Ramos (cell line): ENCODE measurements around the gene TBC1D12.

Experiments used
- in situ Hi-C: fragments of 300-500 bp; cut with MboI; formaldehyde crosslinking; loops from one replicate; pipeline ENCODE4 v1.14.3; 2022; ENCODE audit warnings: low sequenced_read_pairs; ENCODE audit not compliant: unreplicated experiment

Gene TBC1D12

GRCh38 chr10:94443047-94443446 lies 40.7 kb downstream of the TBC1D12 start:
- in situ Hi-C loops: no loop called here

GRCh38 chr10:94443549-94443948 lies 41.2 kb downstream of the TBC1D12 start:
- in situ Hi-C loops: no loop called here

GRCh38 chr10:94450782-94451181 lies 48.4 kb downstream of the TBC1D12 start:
- in situ Hi-C loops: loop anchor here (10.0 kb wide), 1 partner anchor 176 kb away; no protein-coding TSS in a partner anchor

- in situ Hi-C loops: loop anchor here (10.0 kb wide), 1 partner anchor 177 kb away; no protein-coding TSS in a partner anchor
Measured at GRCh38 chr10:94451883-94452519, 49.7 kb downstream of the TBC1D12 start.

DNA sequence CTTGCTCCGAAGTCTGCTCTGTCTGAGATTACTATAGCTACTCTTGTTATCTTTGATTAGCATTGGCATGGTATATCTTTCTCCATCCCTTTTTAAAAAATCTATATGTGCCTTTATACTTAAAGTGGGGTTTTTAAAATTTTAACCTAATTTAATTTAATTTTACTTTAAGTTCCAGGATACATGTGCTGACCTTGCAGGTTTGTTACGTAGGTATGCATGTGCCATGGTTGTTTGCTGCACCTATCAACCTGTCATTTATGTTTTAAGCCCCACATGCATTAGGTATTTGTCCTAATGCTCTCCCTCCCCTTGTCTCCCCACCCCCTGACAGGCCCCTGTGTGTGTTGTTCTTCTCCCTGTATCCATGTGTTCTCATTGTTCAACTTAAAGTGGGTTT lies 54.6 kb downstream of the TBC1D12 start:
- in situ Hi-C loops: loop anchor here (10.0 kb wide), 1 partner anchor 182 kb away; no protein-coding TSS in a partner anchor

DNA sequence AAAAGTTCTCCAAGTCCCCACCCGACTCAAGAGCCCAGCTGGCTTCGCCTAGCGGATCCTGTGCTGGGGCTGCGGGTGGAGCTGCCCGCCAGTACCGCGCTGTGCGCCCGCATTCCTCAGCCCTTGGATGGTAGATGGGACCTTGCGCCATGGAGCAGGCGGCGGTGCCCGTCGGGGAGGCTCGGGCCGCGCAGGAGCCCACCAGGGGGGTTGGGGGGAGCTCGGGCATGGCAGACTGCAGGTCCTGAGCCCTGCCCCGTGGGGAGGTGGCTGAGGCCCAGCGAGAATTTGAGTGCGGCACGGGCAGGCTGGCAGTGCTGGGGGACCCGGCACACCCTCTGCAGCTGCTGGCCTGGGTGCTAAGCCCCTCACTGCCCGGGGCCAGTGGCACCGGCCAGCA lies 57.0 kb downstream of the TBC1D12 start:
- in situ Hi-C loops: loop anchor here (10.0 kb wide), 1 partner anchor 185 kb away; no protein-coding TSS in a partner anchor

DNA sequence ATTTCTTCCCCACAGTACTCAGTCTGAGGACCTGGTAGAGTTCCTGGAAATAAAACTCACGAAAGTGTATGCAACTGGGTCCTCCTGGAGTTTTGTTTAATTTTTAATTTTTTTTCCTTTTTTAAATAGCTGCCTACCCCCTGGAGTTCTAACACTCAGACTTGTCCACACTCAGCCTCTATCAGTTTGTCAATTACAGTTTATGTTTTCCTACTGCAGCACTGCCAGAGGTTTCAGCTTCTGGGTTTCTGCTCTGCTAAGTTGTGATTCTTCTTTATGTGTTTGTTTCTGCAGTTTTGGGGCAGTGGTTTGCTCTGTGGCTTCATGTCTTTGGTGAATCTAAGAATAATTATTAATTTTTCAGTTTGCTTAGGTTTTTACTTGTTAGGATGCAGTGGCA lies 59.2 kb downstream of the TBC1D12 start:
- in situ Hi-C loops: no loop called here

- in situ Hi-C loops: no loop called here
Measured at GRCh38 chr10:94462130-94462529, 59.8 kb downstream of the TBC1D12 start.

- in situ Hi-C loops: no loop called here
Measured at GRCh38 chr10:94465684-94466083, 63.3 kb downstream of the TBC1D12 start.

GRCh38 chr10:94481410-94481809 lies 79.1 kb downstream of the TBC1D12 start:
- in situ Hi-C loops: no loop called here

- in situ Hi-C loops: no loop called here
Measured at GRCh38 chr10:94483970-94484369, 81.6 kb downstream of the TBC1D12 start.

DNA sequence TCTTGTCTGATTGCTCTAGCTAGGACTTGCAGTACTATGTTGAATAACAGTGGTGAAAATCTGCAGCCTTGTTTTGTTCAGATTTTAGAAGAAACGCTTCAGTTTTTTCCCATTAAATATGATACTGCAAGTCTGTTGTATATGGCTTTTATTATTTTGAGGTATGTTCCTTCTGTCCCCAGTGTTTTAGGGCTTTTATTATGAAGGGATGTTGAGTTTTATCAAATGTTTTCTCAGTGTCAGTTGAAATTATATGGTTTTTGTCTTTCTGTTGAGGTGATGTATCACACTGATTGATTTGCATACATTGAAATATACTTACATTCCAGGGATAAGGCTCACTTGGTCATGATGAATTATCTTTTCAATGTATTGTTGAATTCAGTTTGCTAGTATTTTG lies 82.8 kb downstream of the TBC1D12 start:
- in situ Hi-C loops: no loop called here

DNA sequence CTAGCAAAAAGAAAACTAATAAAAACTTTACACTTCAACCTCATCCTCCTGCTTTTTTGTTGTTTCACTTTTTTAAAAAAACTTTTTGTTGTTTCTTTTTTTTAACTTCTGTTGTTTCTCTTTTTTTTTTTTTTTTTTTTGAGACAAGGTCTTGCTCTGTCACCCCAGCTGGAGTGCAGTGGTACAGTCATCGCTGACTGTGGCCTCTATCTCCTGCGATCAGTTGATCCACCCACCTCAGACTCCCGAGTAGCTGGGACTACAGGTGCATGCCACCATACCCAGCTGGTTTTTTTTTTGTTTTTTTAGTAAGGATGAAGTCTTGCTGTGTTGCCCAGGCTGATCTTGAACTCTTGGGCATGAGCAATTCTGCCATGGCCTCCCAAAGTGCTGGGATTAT lies 85.2 kb downstream of the TBC1D12 start:
- in situ Hi-C loops: no loop called here

DNA sequence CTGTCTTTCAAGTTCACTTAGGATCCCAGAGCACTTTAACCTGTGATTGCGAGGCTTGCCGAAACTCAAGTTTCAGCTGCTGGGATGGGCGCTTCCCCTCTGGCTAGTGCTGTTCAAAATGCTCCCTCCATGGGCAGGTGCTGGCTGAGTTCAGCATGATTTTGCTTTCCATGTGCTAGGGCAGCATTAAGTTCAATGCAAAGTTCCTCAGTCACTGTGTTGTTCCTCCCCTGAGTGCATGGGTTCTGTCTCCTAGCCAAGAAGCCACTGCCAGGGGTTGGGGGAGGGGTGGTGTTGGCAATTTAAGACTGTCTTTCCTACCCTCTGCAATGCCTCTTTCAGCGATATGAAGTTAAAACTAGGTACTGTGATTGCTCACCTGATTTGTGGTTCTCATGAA lies 86.8 kb downstream of the TBC1D12 start:
- in situ Hi-C loops: no loop called here

DNA sequence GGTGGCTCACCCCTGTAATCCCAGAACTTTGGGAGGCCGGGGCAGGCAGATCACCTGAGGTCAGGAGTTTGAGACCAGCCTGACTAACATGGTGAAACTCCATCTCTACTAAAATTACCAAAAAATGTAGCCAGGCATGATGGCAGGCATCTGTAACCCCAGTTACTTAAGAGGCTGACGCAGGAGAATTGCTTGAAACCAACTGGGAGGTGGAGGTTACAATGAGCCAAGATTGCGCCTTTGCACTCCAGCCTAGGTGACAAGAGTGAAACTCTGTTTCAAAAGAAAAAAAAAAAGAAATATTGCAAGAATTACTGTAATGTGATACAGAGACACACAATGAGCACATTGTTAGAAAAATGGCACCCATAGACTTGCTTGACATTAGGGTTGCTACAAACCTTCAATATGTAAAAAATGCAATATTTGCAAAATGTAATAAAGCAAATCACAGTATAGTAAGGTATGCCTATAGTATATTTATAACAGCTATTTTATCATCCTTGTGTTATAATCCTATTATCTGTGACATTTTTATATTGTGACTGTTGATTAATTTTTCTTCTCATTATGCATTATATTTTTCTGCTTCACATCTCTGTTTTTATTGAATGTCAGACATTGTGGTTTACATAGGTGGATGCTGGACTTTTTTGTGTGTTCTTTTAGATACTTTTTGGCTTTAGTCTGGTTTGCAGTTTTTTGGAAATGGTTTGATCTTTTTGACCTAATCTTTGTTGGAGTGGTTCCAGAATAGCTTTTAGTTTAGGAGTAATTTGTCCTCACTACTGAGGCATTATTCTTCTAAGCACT lies 87.8 kb downstream of the TBC1D12 start:
- in situ Hi-C loops: no loop called here

DNA sequence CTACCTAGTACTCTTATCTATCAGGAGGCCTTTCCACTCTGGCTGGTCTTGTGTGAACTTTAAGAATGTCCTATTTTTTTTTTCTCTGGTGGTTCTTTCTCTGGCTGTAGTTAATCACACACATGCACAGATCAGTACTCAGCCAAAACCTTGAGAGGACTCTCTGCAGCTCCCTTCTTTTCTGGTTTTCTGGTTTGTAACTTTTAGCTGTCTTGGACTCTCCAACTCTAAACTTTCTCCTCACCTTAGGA lies 88.4 kb downstream of the TBC1D12 start:
- in situ Hi-C loops: no loop called here

DNA sequence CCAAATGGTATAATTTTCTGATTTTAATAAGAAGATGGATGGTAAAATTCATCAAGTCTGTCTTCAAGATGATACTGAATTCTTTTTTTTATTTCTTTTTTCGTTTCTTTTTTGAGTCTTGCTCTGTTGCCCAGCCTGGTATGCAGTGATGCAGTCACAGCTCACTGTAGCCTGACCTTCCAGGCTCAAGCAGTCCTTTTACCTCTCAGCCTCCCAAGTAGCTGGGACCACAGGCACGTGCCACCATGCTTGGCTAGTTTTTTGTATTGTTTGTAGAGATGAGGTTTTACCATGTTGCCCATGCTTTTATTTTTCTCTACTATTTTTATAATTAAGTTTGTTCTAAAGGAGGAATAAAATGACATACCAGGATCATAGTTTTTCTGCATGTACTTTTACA lies 91.1 kb downstream of the TBC1D12 start:
- in situ Hi-C loops: no loop called here

- in situ Hi-C loops: no loop called here
Measured at GRCh38 chr10:94496010-94496409, 93.7 kb downstream of the TBC1D12 start.

- in situ Hi-C loops: no loop called here
Measured at GRCh38 chr10:94496646-94497045, 94.3 kb downstream of the TBC1D12 start.

DNA sequence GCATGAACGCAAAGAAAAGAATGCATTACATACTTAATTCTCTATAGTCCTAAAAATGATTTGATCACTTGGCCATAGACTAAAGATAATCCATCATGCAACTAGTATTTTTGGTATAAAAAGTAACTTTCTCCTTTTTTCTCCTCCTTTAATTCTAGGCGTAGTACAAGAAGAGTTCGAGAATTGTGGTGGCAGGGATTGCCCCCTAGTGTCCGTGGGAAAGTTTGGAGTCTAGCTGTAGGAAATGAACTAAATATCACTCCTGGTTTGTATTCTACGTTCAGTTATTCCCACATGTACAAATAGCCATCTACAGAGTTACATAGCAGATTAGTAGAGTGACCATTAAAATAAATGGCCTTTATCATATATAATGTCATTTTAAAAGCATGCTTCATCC lies 97.7 kb downstream of the TBC1D12 start:
- in situ Hi-C loops: no loop called here

DNA sequence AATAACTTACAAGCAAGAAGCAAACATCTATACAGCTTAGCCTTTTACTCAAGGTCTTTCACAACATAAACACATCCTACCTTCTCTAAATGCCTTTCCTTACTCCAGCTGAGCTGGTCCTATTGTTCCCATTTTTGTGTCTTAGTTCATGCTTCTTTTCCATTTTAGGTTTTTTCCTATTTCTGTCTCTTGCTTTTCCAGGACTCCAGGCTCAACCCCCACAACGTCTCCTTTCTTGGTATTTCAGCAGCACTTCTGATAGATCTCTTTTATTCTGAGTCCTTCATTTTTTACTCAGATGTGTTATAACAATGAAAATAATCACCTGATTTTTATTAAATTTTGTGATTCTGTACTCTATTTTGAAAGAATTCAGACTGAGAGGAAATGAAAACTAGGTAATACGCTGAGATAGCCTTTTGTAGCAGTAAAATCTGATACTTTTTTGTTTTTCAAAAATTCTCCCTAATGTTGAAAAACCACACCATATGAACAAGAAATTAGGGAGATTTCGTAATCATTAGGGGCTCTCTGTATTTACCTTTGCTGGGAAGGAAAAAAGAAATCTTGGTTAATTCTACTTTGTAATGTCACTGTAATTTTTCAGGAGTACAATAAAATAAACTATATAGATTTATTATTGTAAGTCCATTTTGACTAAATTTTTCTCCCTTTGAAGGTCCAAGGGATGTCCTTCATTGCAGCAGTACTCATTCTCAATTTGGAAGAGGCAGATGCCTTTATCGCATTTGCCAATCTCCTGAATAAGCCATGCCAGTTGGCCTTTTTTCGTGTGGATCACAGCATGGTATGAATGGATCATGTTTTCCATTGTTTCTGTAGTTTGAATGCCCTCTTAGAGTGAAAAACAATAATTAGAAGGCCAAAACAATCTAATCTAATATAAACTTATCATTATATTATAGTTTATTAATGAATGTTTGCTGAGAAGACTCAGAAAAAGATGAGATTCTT lies 119.2 kb downstream of the TBC1D12 start:
- in situ Hi-C loops: no loop called here
